M059J (cell line): ENCODE results near the gene MSLN. TPM values are rescaled to one million over a fixed set of nuclear protein-coding genes. Genes with fewer than 3 reads are reported as not detected.

Source experiments
- DNase-seq: peaks from one replicate; pipeline ENCODE4 v3.0.0-alpha.2; 2012; ENCODE audit warnings: low read depth
- total RNA-seq: library from RNA; depleted of rRNA; stranded (reverse); fragments of >200 nt; shearing (Covaris generic); gene quantifications from 2 replicates; pipeline ENCODE4 v1.2.3, GENCODE V29; 2014

MSLN gene
- total RNA-seq, 1 experiment from 2014 or later = 1.7 TPM

GRCh38 chr16:722835-723633 lies 37.5 kb upstream of the MSLN start:
- DNase-seq = no peak

GRCh38 chr16:723695-724094 lies 36.8 kb upstream of the MSLN start:
- no peak for DNase-seq

DNA sequence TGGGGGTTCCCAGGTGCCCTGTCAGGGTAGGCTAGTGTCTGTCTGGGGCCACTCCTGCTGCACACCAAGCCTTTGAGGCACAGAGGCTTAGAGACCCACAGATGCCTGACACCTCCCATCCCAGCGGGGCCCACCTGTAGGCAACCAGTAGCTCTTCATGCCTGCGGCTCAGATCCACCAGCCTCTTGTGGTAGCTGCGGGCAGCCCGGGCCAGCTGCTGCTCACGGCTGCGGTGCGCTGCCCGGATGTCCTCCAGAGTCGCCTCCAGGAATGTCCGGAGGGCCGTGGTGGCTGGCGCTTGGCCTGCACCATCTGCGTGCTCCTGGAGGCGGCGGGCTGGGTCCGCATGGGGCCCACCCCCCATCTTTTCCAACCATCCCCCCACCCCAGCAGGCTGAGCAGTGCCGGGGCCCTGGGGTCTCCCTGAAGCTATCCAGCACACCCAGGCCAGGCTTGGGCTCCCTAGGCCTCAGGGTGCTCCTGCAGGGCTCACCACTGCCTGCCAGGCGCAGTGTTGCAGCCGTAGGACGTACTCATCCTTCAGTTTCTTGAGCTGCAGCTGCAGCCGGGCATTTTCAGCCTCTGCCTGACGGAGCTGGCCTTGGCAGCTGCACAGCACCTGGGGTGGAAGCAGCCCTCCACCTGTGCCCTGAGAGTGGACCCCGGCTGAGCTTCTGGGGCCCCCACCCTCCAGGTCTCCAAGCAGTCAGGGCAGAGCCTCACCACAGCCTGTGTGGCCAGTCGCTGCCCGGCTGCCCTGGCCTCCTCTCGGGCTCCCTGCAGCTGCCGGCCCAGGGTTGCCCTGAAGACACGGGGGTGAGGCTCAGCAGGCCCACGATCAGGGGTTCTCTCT lies 36.1 kb upstream of the MSLN start:
- DNase-seq = no peak

- DNase-seq = no peak
Observed at GRCh38 chr16:725041-725376, 35.5 kb upstream of the MSLN start.

GRCh38 chr16:725463-726187 lies 34.9 kb upstream of the MSLN start:
- DNase-seq = no peak

GRCh38 chr16:726188-726437 lies 34.4 kb upstream of the MSLN start:
- DNase-seq = no peak

- no peak for DNase-seq
Observed at GRCh38 chr16:726438-727290, 33.9 kb upstream of the MSLN start, which contains the start of the genes CCDC78 and HAGHL. CCDC78 (minus strand) TSS chr16:726443; CDS start chr16:726367, 76 bp downstream. HAGHL (plus strand) TSS chr16:727106; CDS start chr16:727510, 404 bp downstream.

DNA sequence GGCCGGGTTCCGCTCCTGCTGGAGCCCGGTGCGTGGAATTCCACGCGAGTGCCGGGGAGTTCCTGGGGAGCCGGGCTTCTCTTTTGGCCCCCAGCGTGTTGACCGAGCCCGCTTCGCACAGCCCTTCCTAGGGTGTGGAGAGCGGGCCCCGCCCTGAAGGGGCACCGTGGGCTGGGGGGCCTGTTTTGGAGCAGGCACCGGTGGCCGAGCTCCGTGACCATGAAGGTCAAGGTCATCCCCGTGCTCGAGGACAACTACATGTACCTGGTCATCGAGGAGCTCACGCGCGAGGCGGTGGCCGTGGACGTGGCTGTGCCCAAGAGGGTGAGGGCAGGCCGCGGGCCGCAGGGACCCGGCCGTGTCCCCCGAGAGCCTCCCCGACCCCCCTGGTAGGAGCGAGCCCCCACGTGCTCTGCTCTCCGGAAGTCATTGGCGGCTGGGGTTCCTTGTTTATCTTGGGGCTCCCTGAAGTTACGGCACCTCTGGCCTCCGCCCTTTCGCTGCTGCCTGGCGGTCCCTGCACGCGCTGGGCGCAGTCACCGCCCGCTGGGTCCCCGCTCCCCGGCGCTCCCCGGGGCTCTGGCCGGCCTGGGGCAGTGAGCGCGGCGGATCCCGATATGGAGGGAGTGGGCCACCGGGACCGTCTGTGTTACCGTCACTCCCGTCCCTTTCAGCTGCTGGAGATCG lies 33.1 kb upstream of the MSLN start:
- no peak for DNase-seq

DNA sequence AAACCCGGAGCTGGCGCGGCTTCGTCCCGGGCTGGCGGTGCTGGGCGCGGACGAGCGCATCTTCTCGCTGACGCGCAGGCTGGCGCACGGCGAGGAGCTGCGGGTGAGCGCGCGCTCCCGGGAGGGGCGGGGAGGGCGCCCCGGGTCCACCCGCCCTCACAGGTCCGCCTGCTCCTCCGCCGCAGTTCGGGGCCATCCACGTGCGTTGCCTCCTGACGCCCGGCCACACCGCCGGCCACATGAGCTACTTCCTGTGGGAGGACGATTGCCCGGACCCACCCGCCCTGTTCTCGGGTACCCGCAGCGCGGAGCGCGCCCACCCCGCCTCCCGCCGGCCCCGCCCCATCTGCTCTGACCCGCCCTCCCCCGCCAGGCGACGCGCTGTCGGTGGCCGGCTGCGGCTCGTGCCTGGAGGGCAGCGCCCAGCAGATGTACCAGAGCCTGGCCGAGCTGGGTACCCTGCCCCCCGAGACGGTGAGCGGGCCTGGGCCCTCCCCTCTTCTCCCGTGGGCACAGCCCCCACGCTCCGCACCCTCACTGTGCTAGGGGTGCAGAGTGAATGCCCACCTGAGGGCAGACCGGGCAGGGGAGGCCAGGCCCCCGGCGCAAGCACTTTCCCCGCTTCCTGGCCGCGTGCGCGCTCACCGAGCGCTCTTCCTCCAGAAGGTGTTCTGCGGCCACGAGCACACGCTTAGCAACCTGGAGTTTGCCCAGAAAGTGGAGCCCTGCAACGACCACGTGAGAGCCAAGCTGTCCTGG lies 32.2 kb upstream of the MSLN start:
- DNase-seq = peak; percentile 84

DNA sequence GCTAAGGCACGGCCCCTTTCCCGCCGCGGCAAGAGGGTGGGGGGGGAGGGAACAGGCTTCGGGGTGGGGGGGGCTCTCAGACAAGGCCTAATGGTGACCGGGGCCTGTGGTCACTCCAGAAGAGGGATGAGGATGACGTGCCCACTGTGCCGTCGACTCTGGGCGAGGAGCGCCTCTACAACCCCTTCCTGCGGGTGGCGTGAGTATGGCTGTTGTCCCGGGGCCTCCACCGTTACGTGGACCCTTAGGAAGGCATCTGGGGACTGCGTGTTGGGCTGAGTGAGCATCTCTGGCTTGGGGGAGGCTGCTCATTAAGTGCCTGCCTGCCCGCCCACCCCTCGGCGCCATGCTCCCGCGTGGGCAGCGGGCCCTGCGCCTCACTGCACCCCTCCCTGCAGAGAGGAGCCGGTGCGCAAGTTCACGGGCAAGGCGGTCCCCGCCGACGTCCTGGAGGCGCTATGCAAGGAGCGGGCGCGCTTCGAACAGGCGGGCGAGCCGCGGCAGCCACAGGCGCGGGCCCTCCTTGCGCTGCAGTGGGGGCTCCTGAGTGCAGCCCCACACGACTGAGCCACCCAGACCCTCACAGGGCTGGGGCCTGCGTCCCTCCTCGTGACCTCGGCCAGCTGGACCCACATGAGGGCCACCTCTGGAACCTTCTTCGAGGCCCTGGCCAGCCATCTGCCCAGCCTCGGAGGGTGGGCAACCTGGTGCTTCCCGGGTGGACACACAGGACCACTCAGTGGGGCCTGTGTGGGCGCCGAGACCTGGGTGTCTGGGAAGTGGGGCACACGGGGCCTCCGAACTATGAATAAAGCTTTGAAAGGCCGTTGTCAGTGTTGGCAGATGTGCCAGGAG lies 31.4 kb upstream of the MSLN start:
- no peak for DNase-seq

- no peak for DNase-seq
Observed at GRCh38 chr16:729768-730665, 30.5 kb upstream of the MSLN start.

- no peak for DNase-seq
Observed at GRCh38 chr16:730666-731509, 29.6 kb upstream of the MSLN start.

GRCh38 chr16:732332-732731 lies 28.2 kb upstream of the MSLN start:
- no peak for DNase-seq

GRCh38 chr16:732936-733335 lies 27.6 kb upstream of the MSLN start:
- peak; percentile 59 for DNase-seq

DNA sequence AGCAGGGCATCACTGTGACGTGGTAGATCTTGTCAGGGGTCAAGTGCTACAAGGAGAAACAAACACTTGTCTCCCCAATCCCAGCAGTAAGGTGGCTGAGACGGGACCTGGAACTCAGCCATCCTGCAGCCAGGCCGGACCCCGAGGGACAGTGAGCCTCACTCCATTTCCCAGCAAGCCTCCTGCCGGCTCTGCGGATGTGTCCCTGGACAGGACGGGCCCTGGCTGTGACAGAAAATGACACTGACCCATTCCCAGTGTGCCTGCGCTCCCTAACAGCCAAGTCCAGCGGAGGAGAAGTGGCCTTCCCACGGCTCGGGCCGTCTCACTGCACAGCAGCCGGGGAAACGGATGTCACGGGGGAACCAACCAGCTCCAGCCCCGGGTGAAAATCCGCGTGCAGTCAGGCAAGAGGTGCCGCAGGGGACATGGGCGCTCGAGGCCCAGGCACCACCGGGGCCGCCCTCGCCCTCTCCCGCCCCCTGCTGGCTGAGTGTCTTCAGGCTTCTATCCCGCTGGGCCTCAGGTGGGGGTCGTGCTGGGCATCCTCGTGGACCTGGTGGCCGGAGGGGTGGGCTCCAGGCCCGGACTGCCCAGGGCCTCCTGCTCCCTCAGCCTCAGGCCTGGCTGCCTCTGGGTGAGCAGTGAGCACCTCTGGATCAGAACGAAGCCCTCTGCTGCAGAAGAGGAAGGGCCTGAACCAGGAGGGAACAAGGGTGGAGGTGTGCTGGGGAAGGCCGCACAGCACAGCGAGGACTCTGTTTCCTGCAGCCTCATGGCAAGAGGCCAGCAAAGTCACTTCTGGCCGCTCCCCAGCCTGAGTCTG lies 26.9 kb upstream of the MSLN start:
- DNase-seq = no peak

GRCh38 chr16:734208-734980 lies 26.1 kb upstream of the MSLN start:
- no peak for DNase-seq
